ENCODE measurements around the gene ARHGAP6.
A peak's percentile ranks its signal among the peaks of the same experiment; 100 is the strongest.

The ARHGAP6 gene

DNA sequence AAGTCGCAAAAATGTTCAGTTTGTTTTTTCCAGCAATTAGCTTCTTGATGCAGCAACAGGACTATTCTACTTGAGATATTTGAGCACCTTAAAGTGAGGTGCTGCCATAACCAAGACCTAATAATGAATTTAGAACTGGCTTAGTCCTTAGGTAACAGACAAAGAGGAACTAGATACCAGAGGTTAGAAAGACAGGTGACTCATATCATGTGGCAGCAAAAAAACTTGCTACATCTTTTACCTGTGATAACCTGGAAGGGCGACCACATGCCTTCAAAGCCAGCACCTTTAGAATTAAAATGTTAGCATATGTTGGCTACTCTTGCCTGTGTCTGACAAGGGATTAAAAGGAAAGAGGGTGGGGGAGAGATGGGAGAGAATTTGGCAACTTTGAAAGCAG, 90.4 kb downstream of the ARHGAP6 start:
- DNase-seq: no peak

DNA sequence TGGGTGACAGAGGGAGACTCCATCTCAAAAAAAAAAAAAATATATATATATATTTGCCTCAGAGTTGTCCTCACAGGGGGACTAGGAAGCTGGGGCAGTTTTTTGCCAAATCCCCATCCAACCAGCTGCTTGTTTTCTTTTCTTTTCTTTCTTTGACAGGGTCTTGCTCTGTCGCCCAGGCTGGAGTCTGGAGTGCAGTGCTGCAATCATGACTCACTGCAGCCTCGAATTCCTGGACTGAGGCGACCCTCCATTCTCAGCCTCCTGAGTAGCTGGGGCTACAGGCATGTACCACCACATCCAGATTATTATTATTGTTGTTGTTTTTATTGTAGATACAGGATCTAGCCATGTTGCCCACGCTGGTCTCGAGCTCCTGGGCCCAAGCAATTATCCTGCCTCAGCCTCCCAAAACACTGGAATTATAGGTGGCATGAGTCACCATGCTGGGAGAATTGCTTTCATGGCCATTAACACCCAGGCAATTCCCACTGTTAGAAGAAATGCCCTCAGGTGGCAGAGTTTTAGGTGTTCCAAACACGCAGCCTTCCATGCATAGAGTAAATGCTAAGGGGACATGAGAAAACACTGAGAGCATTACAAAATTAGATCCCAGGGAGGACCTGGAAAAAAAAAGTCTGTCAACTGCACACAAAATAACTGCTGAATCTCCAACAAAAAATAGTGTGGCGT, 98.0 kb downstream of the ARHGAP6 start:
- no peak for DNase-seq

DNA sequence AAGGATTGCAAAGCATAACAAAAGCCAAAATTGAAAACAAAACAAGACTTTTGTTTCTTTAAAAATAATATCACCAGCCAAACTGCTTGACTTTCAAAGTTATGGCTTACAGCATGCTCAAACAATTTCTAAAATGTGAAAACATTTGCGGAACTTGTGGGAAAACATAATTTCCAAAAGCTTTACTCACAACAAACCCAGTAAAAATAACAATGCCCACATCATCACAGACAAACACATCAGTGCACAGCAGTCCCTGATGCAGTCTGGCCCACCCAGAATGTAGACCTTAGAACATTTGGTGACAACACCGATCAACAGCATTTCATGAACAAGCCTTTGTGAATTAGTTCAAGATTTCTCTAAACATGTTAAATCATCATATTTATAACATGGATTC, 98.9 kb downstream of the ARHGAP6 start:
- DNase-seq: no peak

DNA sequence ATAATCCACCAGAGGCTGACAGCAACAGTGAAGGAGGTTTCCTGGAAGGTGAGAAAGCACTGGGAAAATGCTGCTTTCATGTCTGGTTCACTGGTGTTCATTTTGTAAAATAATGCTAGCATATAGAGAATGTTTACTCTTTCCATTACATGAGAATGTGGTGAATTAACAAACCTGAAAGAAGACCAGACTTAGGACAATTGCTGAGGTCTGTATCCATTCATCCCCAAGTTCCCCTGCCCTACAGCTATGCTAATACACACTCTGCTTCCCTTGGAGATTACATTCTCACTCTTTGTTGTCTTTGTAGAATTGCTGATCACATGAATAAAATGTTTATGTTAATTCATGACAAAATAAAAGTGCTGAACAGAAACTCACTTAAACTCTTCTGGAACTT, 99.5 kb downstream of the ARHGAP6 start:
- no peak for DNase-seq

DNA sequence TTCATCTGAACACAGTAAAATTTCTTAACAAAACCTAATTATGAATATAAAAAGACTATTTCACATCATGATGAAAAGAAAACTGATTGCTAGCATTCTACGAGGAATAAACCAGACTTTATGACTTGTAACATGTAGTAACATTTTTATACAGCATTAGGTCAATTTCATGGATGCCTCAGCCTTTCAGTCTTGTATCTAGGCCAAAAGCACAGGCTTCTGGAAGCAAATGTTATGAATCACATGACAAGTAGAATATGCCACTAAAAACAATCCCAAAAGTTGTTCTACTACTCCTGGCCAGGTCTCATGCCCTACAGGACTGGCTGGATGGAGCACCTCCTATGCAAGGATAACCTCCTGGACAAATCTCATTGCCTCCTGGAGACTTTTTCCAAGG, 101.2 kb downstream of the ARHGAP6 start:
- DNase-seq: no peak

DNA sequence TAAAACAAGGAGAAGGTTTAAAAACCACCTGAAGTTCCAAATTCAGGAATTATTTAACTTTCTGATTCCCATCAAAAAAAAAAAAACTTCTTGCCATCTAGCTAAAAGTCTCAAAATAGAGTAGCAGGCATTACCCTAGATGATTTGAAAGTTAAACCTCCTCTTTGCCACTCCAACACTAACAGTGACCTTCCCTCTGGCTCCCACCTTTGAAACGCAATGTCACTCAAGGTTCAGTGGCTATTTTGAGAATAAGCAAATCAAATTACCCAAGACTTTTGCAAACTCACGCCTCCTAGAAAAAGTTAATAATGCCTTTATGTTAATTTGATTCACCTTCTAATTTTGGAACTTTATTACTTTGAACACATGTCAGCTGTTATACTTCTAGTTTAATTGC, 103.2 kb downstream of the ARHGAP6 start:
- DNase-seq: no peak

DNA sequence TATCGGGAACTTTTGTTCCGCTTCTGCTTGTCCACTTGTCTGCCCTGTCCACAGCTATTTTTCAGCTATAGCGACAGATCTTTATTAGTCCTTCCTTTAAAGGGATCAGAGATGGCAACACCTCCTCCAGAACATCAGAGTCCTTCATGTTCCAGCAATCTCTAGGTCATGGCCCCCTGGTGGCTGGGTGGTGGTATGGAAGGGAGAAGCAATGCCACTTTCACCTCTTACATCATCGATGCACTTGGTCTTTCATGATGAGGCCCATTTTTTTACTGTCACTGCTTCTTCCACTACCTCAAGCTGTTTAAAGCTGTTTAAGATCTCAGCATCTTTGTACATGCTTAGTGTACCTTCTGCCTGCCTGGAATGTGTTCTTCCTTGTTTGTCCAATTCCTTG, 106.7 kb downstream of the ARHGAP6 start:
- no peak for DNase-seq

DNA sequence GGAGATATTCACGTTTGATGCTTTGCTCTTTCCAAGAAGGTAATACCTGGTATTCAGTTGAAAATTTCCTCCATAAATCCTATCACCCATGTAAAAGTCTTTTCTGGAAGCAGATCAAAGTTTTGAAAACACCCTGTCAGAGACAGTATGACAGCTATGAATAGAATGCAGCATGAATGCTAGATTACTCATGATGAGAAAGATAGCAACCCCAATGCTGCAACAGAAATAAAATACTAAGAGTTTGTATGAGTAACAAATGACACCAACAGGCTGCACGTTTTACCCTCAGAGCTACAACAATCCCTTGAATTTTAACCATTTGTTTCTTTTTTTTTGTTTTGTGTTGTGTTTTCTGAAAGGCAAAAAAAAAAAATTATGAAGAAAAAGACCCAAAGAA, 108.6 kb downstream of the ARHGAP6 start:
- no peak for DNase-seq

DNA sequence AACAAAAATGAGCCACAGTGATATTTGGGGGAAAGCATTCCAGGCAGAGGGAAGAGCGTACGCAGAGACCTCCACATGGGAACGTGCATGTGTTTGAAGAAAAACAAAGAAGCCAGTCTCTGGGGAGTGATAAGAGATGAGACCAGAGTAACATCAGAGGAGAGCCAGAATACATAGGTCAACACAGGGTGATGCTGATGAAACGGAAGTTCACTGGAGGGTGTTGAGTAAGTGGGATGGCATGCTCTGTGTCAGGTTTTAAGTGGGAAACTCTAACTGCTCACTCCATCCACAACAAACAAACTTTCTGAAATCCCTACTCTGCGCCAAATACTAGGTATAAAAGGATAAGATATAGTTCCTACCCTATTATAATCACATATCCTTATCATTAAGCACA, 110.0 kb downstream of the ARHGAP6 start:
- DNase-seq: no peak

DNA sequence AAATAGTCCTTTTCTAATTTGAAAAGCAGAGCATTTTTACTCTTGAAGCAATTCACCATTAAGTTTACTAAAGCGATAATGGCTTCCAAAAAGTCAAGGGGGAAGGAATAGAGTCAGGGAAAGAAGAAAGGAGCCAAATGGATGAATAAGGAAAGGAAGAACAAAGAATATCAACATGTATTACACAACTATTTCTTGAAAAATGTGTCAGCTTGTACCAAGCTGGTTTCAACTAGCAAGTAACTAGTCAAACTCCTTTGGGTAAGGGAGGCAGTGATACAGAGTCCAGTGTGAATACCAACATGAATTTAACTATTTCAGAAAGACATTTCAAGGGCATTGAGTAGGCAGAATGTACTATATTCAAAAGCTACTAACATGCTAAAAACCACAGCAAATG, 112.1 kb downstream of the ARHGAP6 start:
- DNase-seq: no peak

DNA sequence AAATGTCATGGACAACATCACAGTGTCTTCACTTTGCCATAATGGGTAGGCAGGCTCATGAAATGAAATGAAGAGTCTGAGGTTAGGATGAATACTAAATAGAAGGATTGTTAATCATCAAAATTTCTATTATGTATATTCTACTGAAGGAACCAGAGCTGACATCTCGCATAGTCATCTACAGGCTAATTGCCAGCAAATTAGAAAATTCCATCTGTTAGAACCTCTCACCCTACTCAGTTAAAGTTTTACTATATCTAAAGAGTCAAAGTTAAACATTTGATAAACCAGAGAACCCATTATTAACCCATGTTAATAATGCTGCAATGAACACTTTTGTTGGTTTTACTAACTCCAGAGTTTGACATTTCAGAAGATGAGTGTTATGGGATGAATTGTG, 114.6 kb downstream of the ARHGAP6 start:
- no peak for DNase-seq

DNA sequence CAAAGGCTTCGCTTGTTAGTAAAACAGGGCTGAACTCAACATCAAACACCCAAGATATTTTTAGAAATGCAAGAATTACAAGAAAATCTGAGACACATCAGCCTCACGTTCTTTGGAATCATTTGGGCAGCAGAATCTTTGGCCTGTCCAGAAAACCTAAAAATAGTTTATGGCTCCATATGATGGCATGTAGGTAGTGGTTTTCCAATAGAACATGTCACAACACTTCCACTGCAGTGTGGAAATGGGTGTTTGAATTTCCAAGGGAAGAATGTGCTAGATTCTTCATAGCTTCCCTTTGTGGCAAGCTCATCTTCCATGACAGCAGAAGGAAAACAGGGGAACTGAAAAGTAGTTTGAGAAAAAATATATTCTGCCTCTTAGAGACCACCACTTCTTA, 118.8 kb downstream of the ARHGAP6 start:
- no peak for DNase-seq

DNA sequence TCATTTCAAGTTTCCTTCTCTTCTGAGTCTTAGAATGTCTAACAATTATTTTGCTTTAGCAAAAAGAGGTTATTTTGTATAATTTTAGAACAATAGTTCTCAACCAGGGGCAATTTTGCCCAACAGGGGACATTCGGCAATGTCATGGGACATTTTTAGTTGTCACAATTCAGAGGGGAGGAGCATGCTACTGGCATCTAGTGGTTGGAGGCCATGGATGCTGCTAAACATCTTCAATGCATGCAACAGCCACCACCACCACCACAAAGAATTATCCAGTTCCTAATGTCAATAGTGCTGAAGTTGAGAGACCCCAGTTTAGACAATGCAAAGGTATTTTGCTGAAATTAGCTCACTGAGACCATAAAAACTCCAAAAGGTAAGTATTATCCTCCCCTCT, 122.5 kb downstream of the ARHGAP6 start:
- DNase-seq: no peak

DNA sequence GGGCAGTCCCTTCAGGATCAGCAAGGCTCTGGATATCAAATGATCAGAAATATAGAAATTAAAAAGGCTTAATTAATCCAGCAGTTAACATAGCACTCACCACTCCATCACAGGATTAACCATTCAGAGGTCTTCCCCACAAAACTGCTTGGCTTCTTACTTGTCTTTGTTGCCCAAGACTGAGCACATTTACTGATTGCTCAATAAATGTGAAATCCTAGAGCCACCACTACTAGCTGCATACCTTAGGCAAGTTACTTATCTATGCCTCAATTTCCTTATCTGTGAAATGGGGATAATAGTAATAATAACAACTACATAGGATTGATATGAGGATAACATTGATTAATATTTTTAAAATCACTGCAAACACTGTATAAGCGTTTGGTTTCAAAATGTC, 124.2 kb downstream of the ARHGAP6 start:
- DNase-seq: no peak

DNA sequence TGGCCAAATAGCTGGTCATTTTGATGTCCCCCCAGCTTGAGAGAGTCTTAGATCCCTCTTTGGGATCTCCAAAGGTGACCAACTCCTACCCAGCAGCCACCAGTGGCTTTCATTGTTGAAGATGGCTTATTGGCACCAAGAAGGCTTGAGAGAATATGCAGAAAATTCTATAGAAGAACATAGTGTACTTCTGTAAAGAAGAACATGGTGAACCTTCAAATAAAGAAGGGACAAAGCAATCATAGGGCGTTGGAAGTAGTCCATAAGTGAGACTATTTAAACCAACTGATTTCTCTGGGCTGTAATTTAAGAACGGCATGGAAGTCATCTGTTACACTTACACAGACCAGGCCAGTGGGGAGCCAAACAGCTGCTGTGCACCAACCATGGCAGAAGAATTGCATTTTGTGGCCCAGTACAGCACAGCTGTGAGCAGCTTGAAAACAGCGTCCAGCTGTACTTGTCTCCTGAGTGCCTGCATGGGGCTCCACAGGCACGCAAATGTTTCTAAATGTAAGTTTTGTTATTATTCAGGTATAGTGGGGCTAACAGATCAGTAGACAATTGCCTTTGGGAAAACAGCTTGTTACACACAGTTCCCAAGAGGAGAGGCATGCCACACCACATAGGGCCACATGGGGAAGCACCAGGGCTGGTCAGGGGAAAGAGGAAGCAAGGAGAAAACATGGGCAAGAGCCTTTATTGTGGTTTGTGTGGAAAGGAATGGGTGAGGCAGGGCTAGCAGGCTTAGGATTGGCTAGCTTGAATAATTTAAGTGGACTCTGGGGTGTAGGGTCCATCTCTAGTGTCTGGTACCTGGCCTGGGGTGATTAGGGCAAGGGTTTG, 125.0 kb downstream of the ARHGAP6 start:
- DNase-seq: no peak

DNA sequence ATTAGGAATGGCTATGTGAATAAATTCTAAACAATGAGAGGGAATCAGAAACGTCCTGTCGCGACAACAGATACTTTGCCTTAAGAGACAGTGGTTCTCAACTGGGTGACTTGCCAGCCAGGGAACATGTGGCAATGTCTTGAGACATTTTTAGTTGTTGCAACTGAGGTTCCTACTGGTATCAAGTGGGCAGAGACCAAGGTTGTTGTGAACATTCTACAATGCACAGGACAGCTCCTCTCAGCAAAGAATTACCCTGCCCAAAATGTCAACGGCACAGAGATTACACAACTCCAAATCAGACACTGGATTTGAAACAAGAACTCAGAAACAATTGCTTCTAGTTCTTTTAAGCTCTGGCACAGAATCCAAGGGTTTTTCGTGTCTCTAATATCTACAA, 128.6 kb downstream of the ARHGAP6 start:
- no peak for DNase-seq

DNA sequence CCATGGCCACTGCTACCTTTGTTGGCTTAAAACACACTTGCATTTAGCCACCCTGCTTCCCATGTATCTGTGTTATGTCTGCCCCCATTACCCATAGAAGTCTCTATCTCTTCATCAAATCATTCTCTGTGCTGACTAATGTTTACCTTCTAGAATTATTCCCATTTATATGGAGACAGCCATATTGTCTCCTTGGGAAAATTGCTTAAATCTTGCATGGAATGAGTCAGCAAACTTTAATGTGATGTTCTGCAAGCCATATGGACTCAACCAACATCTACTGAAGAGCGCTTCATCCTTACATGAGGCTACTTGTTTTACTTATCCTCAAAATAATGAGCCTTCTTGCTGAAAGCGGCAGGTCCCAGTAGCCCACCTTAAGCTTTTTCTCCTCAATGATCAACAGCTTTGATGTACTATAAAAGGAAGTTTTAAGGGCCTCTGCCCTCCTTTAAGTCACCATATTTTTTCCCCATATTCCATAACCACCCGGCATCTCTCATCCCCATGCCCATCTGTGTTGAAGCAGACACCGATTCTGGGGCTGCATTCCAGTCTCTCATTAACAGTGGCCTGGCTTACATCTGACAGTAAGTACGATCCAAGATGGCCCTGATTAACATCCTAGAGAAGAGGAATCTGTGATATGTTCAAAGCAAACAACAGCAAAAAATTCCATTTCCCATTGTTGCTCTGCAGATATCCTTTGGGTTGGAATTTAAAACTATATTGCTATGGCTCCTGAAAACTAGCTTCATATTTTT, 130.4 kb downstream of the ARHGAP6 start:
- no peak for DNase-seq

DNA sequence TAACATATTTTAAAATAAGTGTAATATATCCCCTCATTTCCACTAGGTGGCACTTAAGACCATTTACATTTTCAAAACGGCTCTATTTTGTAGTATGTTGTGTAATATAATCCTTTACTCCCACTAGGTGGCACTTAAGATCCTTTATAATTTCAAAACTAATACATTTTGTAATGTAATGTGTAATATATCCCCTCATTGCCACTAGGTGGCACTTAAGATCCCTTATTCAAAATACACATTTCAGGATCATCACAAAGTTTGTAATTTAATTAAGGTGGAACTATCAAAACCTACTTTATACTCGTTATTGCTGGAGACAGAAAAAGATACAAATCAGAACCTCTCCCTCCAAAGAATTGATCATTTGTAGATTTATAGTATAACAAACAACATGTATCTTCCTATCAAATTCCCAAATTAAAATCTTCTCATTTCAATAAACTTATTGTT, 132.5 kb downstream of the ARHGAP6 start:
- DNase-seq: peak; percentile 84

DNA sequence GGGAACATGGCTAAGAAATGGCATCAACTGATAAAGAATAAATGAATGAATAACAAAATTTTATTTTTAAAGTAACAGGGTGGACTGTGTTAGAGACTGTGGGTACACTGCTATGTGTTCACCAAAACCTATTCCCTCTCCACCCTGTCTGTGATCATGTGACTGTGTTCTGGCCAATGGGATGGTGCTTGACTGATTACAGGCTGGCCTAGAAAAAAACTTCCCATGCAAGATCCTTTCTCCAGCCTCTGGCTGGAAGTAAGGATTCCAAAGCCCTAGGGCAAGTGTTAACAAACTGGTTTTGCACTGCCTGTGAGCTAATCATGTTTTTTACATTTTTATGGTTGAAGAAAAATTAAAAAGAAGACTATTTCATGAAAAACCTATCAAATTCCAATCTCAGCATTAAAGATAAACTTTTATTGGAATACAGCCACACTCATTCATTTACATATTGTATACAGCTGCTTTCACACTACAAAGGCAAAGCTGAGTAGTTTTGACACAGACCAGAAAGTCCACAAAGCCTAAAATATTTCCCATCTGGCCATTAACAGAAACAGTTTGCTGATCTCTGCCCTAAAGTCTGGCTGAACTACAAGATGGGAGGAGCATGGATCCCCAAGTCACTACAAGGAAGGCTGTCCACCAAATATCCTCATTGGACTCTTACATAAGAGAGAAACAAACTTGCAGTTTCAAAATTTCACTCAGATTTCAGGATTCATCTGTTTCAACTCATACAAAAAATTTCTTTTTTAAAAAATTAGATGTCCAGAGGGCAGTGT, 133.2 kb downstream of the ARHGAP6 start:
- DNase-seq: no peak

DNA sequence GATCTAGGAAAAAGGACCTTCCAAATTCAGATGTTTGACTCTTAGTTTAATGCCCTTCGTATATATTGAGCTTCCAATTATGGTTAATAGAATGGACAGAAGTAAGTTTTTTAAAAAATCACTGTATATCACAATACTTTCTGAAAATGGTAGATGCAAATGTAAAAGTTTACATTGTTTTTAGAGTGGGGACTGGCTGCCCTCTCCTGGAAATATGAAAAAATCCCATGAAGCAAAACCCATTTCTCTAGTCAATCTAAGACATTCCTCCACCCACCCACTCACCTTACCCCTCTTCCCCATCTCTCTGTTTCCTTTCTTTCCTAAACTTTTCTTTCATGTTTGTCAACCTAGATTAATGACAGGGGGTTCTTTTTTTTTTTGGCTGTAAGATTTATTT, 134.5 kb downstream of the ARHGAP6 start:
- no peak for DNase-seq

DNA sequence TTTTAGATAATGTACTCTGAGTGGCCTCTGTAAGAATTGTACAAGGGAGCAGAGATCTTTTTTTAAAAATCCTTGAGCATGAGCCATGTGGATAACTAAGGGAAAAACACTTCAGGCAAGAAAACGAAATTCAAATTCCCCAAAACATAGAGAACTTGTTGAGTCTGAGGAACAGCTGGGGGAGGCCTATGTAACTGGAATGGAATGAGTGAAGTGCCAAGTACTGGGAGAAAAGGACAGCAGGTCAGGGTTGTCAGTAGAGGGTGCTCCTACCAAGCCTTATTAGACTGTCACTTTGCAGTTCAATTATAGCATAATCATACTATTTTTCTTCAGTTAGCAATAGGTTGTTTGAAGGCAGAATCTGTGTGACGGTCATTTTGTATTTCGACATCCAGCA, 135.1 kb downstream of the ARHGAP6 start:
- DNase-seq: no peak

DNA sequence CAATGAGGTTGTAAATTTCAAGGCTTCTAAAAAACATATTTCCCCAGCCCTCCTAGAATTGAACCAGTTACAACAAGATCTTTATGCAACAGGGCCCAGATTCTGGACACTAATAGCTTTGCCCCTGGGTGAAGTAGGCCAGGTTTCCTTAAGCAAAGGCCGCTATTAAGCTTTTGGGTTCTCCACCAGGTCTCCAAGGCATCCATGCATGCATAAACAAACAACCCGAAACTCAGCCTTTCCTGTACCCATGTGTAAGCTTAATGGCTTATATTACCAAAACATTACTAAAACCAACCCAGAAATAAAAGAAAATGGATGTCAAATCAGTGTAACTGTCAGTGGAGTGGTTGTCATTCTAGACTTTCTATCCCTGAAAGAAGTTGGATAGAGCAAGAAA, 137.1 kb downstream of the ARHGAP6 start:
- DNase-seq: no peak

DNA sequence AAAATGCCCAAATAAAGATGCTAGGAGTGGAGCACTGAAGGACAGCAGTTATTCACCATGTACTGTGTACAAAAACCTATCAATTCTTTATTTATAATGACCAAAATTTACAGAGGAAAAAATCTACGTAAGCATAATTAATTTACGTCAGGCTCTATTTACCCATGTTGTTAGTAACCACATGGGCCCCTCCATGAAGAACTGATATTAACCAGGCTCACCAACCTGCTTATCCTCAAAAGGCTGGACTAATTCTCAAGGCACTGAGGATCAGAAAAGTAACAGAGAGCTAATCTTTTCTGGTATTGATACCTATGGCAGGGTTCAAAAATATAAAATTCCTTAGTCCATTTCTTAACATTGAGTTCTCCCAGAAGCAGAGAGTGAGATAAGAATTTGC, 140.0 kb downstream of the ARHGAP6 start:
- DNase-seq: no peak

Measured in NCI-H526 treated with DMSO at 0.1 percent for 48 hours (cell line).